Measurements from ENCODE around the gene SERPINB13. TPM values are rescaled to one million over a fixed set of nuclear protein-coding genes. Genes with fewer than 3 reads are reported as not detected.
A peak's percentile ranks its signal among the peaks of the same experiment; 100 is the strongest.

Gene SERPINB13
- total RNA-seq, 1 donor from 2014 or later: not detected

- Mint-ChIP-seq H3K4me1 (ENCODE audit: unreplicated experiment) (peaks cover 21% of the 10 kb centered on the region), H3K27ac (ENCODE audit: unreplicated experiment) (no peak overlapping the region), H3K4me3 (ENCODE audit: unreplicated experiment) (no peak overlapping the region), H3K27me3 (ENCODE audit: unreplicated experiment) (no peaks in the 10 kb centered on the region), H3K9me3 (ENCODE audit: unreplicated experiment) (no peaks in the 10 kb centered on the region), H3K36me3 (ENCODE audit: unreplicated experiment) (no peaks in the 10 kb centered on the region)
- TF ChIP-seq CTCF (IDR thresholded peaks at IDR 0.05): no peak
- no peak for DNase-seq (ENCODE audit: extremely low spot score, unreplicated experiment)
These were observed 37.1 kb upstream of the SERPINB13 start for GRCh38 chr18:63550068-63550467.

- no peak overlapping the region for H3K4me3 Mint-ChIP-seq (ENCODE audit: unreplicated experiment)
- H3K4me1 Mint-ChIP-seq (ENCODE audit: unreplicated experiment): peaks cover 21% of the 10 kb centered on the region
- no peaks in the 10 kb centered on the region for H3K36me3 Mint-ChIP-seq (ENCODE audit: unreplicated experiment)
- no peak overlapping the region for H3K27ac Mint-ChIP-seq (ENCODE audit: unreplicated experiment)
- no peak for TF ChIP-seq CTCF (IDR thresholded peaks at IDR 0.05)
- DNase-seq (ENCODE audit: extremely low spot score, unreplicated experiment): no peak
- no peaks in the 10 kb centered on the region for H3K9me3 Mint-ChIP-seq (ENCODE audit: unreplicated experiment)
- H3K27me3 Mint-ChIP-seq (ENCODE audit: unreplicated experiment): no peaks in the 10 kb centered on the region
These were observed 35.4 kb upstream of the SERPINB13 start for GRCh38 chr18:63551769-63552168.

- H3K4me3 Mint-ChIP-seq (ENCODE audit: unreplicated experiment): no peak overlapping the region
- no peaks in the 10 kb centered on the region for H3K9me3 Mint-ChIP-seq (ENCODE audit: unreplicated experiment)
- no peaks in the 10 kb centered on the region for H3K36me3 Mint-ChIP-seq (ENCODE audit: unreplicated experiment)
- no peak for TF ChIP-seq CTCF (IDR thresholded peaks at IDR 0.05)
- peaks cover 21% of the 10 kb centered on the region for H3K4me1 Mint-ChIP-seq (ENCODE audit: unreplicated experiment)
- no peak for DNase-seq (ENCODE audit: extremely low spot score, unreplicated experiment)
- no peaks in the 10 kb centered on the region for H3K27me3 Mint-ChIP-seq (ENCODE audit: unreplicated experiment)
- H3K27ac Mint-ChIP-seq (ENCODE audit: unreplicated experiment): peak overlapping the region; percentile 36
These were observed 34.6 kb upstream of the SERPINB13 start for GRCh38 chr18:63552581-63552980.

GRCh38 chr18:63553081-63553480 is 34.1 kb upstream of the SERPINB13 start:
- peak overlapping the region; percentile 75 for H3K27ac Mint-ChIP-seq (ENCODE audit: unreplicated experiment)

More at GRCh38 chr18:63553081-63553480, 34.1 kb upstream of the SERPINB13 start:
- H3K4me1 Mint-ChIP-seq (ENCODE audit: unreplicated experiment): peaks cover 21% of the 10 kb centered on the region
- H3K4me3 Mint-ChIP-seq (ENCODE audit: unreplicated experiment): no peak overlapping the region
- TF ChIP-seq CTCF (IDR thresholded peaks at IDR 0.05): no peak
- H3K9me3 Mint-ChIP-seq (ENCODE audit: unreplicated experiment): no peaks in the 10 kb centered on the region
- no peaks in the 10 kb centered on the region for H3K36me3 Mint-ChIP-seq (ENCODE audit: unreplicated experiment)
- no peak for DNase-seq (ENCODE audit: extremely low spot score, unreplicated experiment)
- no peaks in the 10 kb centered on the region for H3K27me3 Mint-ChIP-seq (ENCODE audit: unreplicated experiment)

Data from osteocyte (in vitro differentiated cells).